Osteocyte (in vitro differentiated cells): Measurements from ENCODE around the gene SLC6A7. TPM values are rescaled to one million over a fixed set of nuclear protein-coding genes. Genes with fewer than 3 reads are reported as not detected.

Source experiments
- DNase-seq: peaks from one replicate; pipeline ENCODE4 v3.0.0; 2021; ENCODE audit warnings: mixed read lengths; ENCODE audit not compliant: unreplicated experiment; ENCODE audit errors: extremely low spot score
- H3K27ac Mint-ChIP-seq: one replicate; pipeline ENCODE4 v1.8.0; 2021; ENCODE audit warnings: mild to moderate bottlenecking, mixed read lengths; ENCODE audit not compliant: unreplicated experiment
- H3K27me3 Mint-ChIP-seq: one replicate; pipeline ENCODE4 v1.8.0; 2021; ENCODE audit warnings: mixed read lengths; ENCODE audit not compliant: unreplicated experiment
- H3K36me3 Mint-ChIP-seq: one replicate; pipeline ENCODE4 v1.8.0; 2021; ENCODE audit warnings: mixed read lengths; ENCODE audit not compliant: unreplicated experiment
- H3K4me1 Mint-ChIP-seq: one replicate; pipeline ENCODE4 v1.8.0; 2021; ENCODE audit warnings: mixed read lengths; ENCODE audit not compliant: unreplicated experiment
- H3K4me3 Mint-ChIP-seq: one replicate; pipeline ENCODE4 v1.8.0; 2021; ENCODE audit warnings: mild to moderate bottlenecking, moderate library complexity, mixed read lengths; ENCODE audit not compliant: unreplicated experiment
- H3K9me3 Mint-ChIP-seq: one replicate; pipeline ENCODE4 v1.8.0; 2021; ENCODE audit warnings: mixed read lengths; ENCODE audit not compliant: unreplicated experiment
- total RNA-seq: library from RNA; stranded (reverse); gene quantifications from 2 replicates; pipeline ENCODE4 v1.2.1, GENCODE V29; 2021
- TF ChIP-seq, protein P1 (sequence below): fragments of 200-600 bp; sonication (generic); IDR thresholded peaks from 2 replicates; pipeline ENCODE4 v1.5.0; 2021; ENCODE audit warnings: antibody characterized with exemption, mild to moderate bottlenecking, moderate library complexity

SLC6A7 gene
- total RNA-seq, 1 donor from 2014 or later = not detected

DNA sequence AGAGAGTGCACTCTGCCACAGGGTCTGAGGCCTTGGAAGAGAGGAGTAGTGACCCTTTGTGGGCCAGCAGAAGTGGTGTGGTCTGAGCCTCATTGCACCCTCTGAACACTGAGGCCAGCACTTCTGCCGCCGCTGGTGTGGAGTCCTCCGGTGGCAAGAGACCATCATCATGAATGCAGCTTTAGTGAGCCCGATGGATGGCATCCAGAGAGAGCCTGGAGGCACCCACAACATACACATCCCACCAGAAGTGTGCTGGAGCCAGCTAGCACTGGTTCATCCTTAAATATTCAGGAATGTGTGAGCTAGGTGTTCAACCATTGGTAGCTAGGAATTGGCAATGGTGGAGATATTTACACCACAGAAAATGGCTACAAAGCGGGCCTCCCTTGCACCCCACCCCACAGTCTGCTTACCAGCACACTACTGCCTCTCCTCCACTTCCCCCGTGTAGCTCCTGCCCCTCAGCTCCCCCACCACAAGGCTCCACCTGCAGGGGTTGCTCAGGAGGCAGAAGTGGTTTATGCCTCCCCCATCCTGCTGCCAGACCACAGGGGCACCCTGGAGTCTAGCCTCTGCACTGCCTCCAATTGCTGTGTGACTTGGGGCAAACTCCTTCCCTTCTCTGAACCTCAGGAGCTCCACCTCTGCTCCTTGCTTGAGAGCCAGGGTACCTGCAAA lies 16.4 kb downstream of the SLC6A7 start:
- TF ChIP-seq, protein P1, sequence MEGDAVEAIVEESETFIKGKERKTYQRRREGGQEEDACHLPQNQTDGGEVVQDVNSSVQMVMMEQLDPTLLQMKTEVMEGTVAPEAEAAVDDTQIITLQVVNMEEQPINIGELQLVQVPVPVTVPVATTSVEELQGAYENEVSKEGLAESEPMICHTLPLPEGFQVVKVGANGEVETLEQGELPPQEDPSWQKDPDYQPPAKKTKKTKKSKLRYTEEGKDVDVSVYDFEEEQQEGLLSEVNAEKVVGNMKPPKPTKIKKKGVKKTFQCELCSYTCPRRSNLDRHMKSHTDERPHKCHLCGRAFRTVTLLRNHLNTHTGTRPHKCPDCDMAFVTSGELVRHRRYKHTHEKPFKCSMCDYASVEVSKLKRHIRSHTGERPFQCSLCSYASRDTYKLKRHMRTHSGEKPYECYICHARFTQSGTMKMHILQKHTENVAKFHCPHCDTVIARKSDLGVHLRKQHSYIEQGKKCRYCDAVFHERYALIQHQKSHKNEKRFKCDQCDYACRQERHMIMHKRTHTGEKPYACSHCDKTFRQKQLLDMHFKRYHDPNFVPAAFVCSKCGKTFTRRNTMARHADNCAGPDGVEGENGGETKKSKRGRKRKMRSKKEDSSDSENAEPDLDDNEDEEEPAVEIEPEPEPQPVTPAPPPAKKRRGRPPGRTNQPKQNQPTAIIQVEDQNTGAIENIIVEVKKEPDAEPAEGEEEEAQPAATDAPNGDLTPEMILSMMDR = no peak
- no peak overlapping the region for H3K27ac Mint-ChIP-seq
- peaks cover 2% of the 10 kb centered on the region for H3K4me1 Mint-ChIP-seq
- H3K9me3 Mint-ChIP-seq = no peaks in the 10 kb centered on the region
- no peak for DNase-seq
- no peak overlapping the region for H3K4me3 Mint-ChIP-seq
- no peaks in the 10 kb centered on the region for H3K36me3 Mint-ChIP-seq
- H3K27me3 Mint-ChIP-seq = peaks cover 2% of the 10 kb centered on the region

DNA sequence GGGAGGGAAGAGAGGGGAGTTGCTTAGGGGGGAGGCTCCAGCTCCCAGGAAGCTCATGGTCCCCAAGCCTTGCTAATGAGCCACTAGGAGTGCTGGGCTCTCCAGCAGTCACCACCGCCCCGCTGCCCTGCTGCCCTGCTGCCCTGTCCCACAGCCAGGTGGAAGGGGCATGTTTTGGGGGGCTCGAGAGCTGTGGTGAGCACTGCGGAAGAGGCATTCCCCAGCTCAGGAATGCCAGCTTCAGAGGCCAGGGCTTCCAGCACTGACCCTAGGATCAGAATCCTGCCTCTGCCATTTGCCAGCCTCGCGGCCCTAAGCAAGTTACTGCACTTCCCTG lies 16.9 kb downstream of the SLC6A7 start:
- TF ChIP-seq, protein P1 = no peak
- H3K27ac Mint-ChIP-seq = no peak overlapping the region
- H3K9me3 Mint-ChIP-seq = no peaks in the 10 kb centered on the region
- DNase-seq = no peak
- H3K4me3 Mint-ChIP-seq = no peak overlapping the region
- H3K36me3 Mint-ChIP-seq = no peaks in the 10 kb centered on the region
- H3K27me3 Mint-ChIP-seq = peaks cover 2% of the 10 kb centered on the region
- peaks cover 2% of the 10 kb centered on the region for H3K4me1 Mint-ChIP-seq

DNA sequence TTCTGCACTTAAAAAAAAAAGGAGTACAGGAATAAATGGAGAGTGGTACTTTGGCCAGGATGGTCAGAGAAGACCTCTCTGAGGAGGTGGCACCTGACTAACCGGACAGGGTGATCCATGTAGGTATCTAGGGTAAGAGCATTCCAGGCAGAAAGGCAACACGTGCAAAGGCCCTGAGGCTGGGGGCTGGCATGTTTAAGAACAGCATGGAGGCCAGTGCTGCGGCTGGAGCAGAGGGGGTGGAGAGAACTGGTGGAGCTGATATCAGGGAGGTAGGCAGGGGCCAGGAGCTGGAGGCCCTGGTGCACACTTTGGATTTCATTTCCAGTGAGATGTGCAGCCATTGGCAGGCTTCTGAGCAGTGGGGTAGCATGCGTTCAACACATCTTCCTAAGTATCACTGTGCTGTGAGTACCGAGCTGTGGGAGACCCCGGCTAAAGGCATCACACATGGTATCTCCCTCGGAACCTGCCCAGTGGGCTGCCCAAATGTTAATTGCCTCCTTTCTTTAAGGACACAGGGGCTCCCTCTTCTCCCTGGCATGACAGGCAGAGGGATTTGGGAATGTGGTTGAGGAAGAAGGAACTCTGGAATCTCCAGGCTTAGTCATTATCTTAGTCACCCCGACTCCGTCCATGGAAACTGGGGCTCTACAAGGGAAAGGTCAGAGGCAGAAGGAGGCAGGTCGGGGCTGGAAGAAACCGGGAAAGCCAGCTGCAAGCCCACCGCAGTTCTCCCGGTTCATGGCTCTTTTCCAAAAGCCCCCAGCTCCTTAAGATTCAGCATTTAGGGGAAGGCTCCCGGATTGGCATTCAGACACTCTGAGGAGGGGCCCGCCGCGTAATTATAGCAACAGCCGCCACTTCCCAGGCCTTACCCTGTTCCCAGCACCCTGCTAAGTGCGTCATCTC lies 18.6 kb downstream of the SLC6A7 start:
- H3K9me3 Mint-ChIP-seq = no peaks in the 10 kb centered on the region
- no peaks in the 10 kb centered on the region for H3K27me3 Mint-ChIP-seq
- no peak for DNase-seq
- peaks cover 11% of the 10 kb centered on the region for H3K4me1 Mint-ChIP-seq
- TF ChIP-seq, protein P1 = no peak
- H3K27ac Mint-ChIP-seq = no peak overlapping the region
- H3K36me3 Mint-ChIP-seq = no peaks in the 10 kb centered on the region
- H3K4me3 Mint-ChIP-seq = no peak overlapping the region

DNA sequence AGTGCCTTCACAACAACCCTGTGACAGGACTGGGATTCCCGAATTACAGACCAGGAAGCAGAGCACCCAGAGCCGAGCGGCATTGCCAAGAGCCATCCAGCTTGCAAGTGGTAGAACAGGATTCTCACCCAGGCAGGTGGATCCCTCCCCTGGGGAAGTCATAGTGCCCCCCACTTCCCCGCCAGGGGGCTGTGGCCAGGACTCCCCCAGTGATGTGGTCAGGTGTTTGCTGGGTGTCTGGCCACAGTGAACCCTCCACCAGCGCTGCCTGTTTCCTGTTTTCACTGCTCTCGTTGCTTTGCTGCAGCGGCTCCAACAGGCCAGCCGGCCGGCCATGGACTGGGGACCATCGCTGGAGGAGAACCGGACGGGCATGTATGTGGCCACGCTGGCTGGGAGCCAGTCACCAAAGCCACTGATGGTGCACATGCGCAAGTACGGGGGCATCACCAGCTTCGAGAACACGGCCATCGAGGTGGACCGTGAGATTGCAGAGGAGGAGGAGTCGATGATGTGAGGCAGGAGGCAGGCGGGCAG lies 19.3 kb downstream of the SLC6A7 start:
- no peak overlapping the region for H3K4me3 Mint-ChIP-seq
- H3K27ac Mint-ChIP-seq = no peak overlapping the region
- H3K4me1 Mint-ChIP-seq = peaks cover 18% of the 10 kb centered on the region
- H3K9me3 Mint-ChIP-seq = no peaks in the 10 kb centered on the region
- no peaks in the 10 kb centered on the region for H3K36me3 Mint-ChIP-seq
- DNase-seq = no peak
- no peaks in the 10 kb centered on the region for H3K27me3 Mint-ChIP-seq
- TF ChIP-seq, protein P1 = no peak

DNA sequence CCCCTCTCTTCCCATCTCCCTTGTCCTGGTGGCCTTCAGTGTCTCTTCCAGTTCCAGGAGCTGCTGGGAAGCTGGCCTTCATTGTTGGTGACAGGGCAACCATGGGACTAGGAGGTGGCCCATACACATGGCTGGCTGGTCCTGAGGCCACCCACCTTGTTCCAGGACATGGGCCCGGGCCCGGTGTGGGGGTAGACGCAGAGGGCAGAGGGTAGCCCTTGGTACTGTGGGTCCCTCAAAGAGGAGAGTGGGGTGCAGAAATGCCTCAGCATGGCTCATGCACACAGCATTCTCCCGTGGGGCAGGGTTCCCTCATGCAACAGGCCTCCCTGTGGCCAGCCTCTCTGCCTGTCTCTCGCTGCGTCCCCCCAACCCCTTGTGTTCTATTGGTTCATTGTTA lies 20.8 kb downstream of the SLC6A7 start:
- H3K36me3 Mint-ChIP-seq = no peaks in the 10 kb centered on the region
- H3K27me3 Mint-ChIP-seq = no peaks in the 10 kb centered on the region
- no peak overlapping the region for H3K27ac Mint-ChIP-seq
- TF ChIP-seq, protein P1 = no peak
- H3K4me1 Mint-ChIP-seq = peaks cover 25% of the 10 kb centered on the region
- no peaks in the 10 kb centered on the region for H3K9me3 Mint-ChIP-seq
- H3K4me3 Mint-ChIP-seq = no peak overlapping the region
- no peak for DNase-seq
